ENCODE data around the gene HVCN1. TPM values are rescaled to one million over a fixed set of nuclear protein-coding genes. Genes with fewer than 3 reads are reported as not detected.

HVCN1 gene
- total RNA-seq, 1 donor from 2014 or later: 7.6 TPM

DNA sequence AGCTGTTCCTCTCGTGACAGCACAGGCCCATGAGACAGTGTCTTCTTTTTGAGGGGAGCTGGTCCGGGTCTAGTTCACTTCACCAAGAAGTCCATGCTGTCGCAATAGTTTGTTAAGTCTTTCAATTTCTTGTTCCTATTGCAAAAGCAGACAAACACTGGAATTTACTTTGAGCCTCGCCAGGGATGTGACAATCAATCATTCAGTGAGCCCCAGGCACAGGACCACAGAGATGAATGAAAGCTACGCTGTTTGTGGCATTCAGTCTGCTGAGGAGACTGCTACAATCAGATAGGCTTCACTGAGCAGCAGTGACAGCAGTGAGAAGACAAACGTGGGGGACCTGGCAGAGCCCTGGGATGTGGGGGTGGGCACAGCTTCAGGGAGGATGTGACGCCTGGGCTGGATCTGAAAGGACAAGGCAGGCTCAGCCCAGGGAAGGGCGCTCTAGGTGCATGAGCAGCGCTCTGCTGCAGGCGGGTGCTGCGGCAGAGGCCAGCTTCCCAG lies 39.5 kb downstream of the HVCN1 start:
- no peaks in the 10 kb centered on the region for H3K4me1 ChIP-seq
- intact Hi-C loops (cut with DNase I): no loop called here
- DNase-seq (ENCODE audit: extremely low spot score in 2 of 2): no peak
- peaks cover 0 to 38% of the 10 kb centered on the region in 2 donors for H3K36me3 ChIP-seq
- TF ChIP-seq POLR2A (IDR thresholded peaks at IDR 0.05) (no peak), POLR2AphosphoS5 (IDR thresholded peaks at IDR 0.05; ENCODE audit: insufficient read depth in 1 of 2, low read depth in 1 of 2) (no peak)
- TF ChIP-seq, protein P1, sequence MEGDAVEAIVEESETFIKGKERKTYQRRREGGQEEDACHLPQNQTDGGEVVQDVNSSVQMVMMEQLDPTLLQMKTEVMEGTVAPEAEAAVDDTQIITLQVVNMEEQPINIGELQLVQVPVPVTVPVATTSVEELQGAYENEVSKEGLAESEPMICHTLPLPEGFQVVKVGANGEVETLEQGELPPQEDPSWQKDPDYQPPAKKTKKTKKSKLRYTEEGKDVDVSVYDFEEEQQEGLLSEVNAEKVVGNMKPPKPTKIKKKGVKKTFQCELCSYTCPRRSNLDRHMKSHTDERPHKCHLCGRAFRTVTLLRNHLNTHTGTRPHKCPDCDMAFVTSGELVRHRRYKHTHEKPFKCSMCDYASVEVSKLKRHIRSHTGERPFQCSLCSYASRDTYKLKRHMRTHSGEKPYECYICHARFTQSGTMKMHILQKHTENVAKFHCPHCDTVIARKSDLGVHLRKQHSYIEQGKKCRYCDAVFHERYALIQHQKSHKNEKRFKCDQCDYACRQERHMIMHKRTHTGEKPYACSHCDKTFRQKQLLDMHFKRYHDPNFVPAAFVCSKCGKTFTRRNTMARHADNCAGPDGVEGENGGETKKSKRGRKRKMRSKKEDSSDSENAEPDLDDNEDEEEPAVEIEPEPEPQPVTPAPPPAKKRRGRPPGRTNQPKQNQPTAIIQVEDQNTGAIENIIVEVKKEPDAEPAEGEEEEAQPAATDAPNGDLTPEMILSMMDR (IDR thresholded peaks at IDR 0.05): no peak
- H3K9me3 ChIP-seq: no peaks in the 10 kb centered on the region
- H3K27ac ChIP-seq: no peak overlapping the region
- no peak overlapping the region for H3K4me3 ChIP-seq
- H3K27me3 ChIP-seq: no peaks in the 10 kb centered on the region

DNA sequence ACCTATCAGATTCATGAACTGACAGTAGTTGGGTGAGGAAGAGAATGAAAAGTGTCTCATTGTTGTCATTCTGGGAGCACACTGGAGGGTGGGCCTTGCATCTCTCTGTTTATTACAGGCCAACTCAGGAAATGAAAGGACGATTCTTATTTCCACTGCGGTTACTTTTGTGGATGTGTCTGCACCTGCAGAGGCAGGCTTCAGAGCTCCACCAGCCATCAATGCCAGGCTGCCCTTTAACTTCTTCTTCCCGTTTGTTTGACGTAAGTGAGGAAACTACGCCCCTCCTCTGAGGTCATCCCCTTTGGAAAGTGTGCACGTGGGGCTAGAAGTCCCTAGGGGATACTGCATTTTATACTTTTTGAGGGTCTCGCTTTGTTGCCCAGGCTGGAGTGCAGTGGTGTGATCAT lies 41.3 kb downstream of the HVCN1 start:
- Histone ChIP-seq H3K4me3 (no peak overlapping the region), H3K9me3 (no peaks in the 10 kb centered on the region), H3K4me1 (no peaks in the 10 kb centered on the region), H3K27me3 (no peaks in the 10 kb centered on the region), H3K36me3 (peaks cover 0 to 39% of the 10 kb centered on the region in 2 donors), H3K27ac (no peak overlapping the region)
- intact Hi-C loops (cut with DNase I): no loop called here
- TF ChIP-seq, protein P1 (IDR thresholded peaks at IDR 0.05): no peak
- TF ChIP-seq POLR2AphosphoS5 (IDR thresholded peaks at IDR 0.05; ENCODE audit: insufficient read depth in 1 of 2, low read depth in 1 of 2): no peak
- DNase-seq (ENCODE audit: extremely low spot score in 2 of 2): no peak

DNA sequence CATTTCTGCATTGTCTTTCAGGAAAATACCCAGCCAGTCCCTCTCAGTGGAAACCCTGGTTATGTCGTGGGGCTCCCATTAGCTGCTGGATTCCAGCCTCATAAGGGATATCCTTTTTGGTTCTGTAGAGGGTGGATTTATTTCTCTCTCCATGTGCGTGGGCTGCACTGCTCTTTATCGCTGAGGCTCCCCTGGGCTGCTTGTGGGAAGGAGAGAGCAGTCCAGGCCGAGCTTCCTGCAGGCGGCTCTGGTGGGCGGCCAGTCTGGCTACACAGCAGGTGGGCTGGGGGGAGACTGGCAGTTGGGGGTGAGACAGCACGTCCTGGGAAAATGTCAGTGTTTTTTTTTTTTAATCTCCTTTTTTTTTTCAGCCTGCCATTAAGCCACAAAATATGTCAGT lies 47.4 kb downstream of the HVCN1 start:
- TF ChIP-seq POLR2A (IDR thresholded peaks at IDR 0.05) (no peak), POLR2AphosphoS5 (IDR thresholded peaks at IDR 0.05; ENCODE audit: insufficient read depth in 1 of 2, low read depth in 1 of 2) (no peak)
- TF ChIP-seq, protein P1 (IDR thresholded peaks at IDR 0.05): no peak
- DNase-seq (ENCODE audit: extremely low spot score in 2 of 2): no peak
- H3K27ac ChIP-seq: no peak overlapping the region

DNA sequence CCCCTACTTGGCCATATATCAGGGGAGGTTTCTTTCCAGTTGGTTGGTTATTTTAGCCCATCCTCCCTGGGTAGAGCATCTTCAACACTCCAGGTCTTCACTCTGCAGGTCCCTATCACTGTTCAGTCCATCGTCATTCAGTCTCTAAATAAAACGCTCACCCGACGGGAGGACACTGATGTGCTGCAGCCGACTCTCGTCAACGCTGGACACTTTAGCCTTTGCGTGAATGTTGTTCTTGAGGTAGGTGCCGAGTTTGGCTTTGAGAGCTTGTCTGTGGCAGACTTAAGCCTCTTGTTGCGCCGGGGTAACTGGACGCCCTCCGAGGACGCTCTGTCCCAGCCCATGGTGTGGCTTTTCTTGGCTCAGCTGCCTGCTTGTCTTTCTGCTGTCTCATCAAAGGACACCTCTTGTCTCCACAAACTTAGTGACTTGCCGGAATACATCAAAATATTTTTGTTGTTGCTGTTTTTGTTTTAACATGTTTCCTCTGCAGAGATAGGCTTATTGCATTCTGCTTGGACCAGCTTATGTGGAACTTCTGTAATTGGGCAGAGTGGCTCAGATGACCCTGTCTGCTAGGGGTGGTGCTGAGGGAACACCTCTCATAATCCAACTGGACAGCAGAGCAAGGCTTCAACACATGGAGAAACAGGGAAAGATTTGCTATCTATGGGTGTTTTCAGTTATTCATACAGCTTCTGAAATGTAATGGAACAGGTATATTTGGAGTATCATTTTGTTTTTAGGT lies 48.5 kb downstream of the HVCN1 start:
- Histone ChIP-seq H3K27ac (no peak overlapping the region), H3K9me3 (no peaks in the 10 kb centered on the region), H3K4me1 (no peaks in the 10 kb centered on the region), H3K36me3 (peaks cover 0 to 11% of the 10 kb centered on the region in 2 donors), H3K27me3 (no peaks in the 10 kb centered on the region), H3K4me3 (no peak overlapping the region)
- intact Hi-C loops (cut with DNase I): no loop called here
- TF ChIP-seq, protein P1 (IDR thresholded peaks at IDR 0.05): no peak
- TF ChIP-seq POLR2A (IDR thresholded peaks at IDR 0.05) (no peak), POLR2AphosphoS5 (IDR thresholded peaks at IDR 0.05; ENCODE audit: insufficient read depth in 1 of 2, low read depth in 1 of 2) (no peak)
- DNase-seq (ENCODE audit: extremely low spot score in 2 of 2): no peak

More for the DNA sequence above, 47.4 kb downstream of the HVCN1 start:
- Histone ChIP-seq H3K36me3 (peaks cover 0 to 20% of the 10 kb centered on the region in 2 donors), H3K27me3 (no peaks in the 10 kb centered on the region), H3K4me3 (no peak overlapping the region), H3K4me1 (no peaks in the 10 kb centered on the region), H3K9me3 (no peaks in the 10 kb centered on the region)
- intact Hi-C loops (cut with DNase I): no loop called here
